Body of pancreas (tissue), 4 donors: ENCODE data around the gene FAM20C.

ENCODE experiments used
- POLR2A ChIP-seq, 3 donors: fragments of 450-650 bp; IDR thresholded peaks; one replicate each; pipeline ENCODE4 v1.6.1; 2016; ENCODE audit warnings: antibody characterized with exemption in 3 of 3, mild to moderate bottlenecking in 2 of 3
- TF ChIP-seq, protein P1 (sequence below), 7 experiments: fragments of 450-650 bp in 4 of 7; fragments of 200-600 bp in 3 of 7; sonication (generic) in 3 of 7; IDR thresholded peaks; one replicate each; pipeline ENCODE4 v1.5.1; 2016 to 2019; ENCODE audit warnings: antibody characterized with exemption in 7 of 7

DNA sequence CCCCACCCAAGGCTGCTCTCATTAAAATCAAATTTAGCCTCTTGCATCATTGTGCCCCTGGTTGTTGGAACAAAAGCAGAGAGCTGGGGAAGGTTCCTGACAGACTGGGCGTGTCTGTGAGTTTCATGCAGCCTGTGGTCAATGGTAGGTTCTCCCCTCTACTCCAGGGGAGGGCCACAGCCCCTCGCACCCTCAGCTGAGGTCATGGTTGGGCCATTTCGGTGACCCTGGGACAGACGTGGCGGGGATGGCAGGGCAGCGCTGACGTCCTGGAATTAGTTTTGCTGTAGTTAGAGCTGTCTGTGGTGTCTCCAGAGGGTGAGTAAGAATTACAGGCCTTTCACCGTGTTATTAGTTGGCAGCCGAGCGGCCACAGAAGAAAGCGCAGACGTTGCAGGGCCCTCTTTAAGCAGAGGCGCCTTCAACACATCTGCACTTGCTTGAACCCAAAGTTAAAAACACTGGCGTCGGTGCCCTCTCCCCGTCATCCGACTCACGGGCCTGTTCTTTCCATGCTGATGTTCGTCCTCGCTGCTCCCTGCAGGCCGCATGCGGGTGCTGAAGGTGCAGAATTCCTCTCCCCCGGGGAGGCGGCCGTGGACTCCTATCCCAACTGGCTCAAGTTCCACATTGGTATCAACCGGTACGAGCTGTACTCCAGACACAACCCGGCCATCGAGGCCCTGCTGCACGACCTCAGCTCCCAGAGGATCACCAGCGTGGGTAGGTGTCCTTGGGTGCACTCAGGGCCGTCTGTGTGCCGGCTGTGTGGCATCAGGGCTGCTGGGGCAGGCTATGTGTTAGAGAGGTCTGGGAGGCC lies 2.8 kb downstream of the FAM20C start:
- TF ChIP-seq, protein P1, sequence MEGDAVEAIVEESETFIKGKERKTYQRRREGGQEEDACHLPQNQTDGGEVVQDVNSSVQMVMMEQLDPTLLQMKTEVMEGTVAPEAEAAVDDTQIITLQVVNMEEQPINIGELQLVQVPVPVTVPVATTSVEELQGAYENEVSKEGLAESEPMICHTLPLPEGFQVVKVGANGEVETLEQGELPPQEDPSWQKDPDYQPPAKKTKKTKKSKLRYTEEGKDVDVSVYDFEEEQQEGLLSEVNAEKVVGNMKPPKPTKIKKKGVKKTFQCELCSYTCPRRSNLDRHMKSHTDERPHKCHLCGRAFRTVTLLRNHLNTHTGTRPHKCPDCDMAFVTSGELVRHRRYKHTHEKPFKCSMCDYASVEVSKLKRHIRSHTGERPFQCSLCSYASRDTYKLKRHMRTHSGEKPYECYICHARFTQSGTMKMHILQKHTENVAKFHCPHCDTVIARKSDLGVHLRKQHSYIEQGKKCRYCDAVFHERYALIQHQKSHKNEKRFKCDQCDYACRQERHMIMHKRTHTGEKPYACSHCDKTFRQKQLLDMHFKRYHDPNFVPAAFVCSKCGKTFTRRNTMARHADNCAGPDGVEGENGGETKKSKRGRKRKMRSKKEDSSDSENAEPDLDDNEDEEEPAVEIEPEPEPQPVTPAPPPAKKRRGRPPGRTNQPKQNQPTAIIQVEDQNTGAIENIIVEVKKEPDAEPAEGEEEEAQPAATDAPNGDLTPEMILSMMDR (IDR thresholded peaks at IDR 0.05), result no peak
- TF ChIP-seq POLR2A (IDR thresholded peaks at IDR 0.05), result no peak
